H1 (cell line): ENCODE measurements around the gene PIP5K1B. TPM values are rescaled to one million over a fixed set of nuclear protein-coding genes. Genes with fewer than 3 reads are reported as not detected.

Experiments
- CTCF ChIA-PET: fragments of 300-600 bp; sonication (Branson Sonifier 250); formaldehyde crosslinking; loops from one replicate; lab custom pipeline; 2021; ENCODE audit not compliant: partially characterized antibody; lab: Charles Lee
- POLR2A ChIA-PET: fragments of 300-600 bp; sonication (Branson Sonifier 250); formaldehyde crosslinking; loops from one replicate; lab custom pipeline; 2021; ENCODE audit warnings: inconsistent platforms; ENCODE audit not compliant: partially characterized antibody; lab: Charles Lee
- DNase-seq, 2 experiments: peaks; one replicate each; pipeline versions ENCODE4 v3.0.0 to v3.0.0-alpha.2; 2010 to 2022; ENCODE audit warnings: low spot score in 2 of 2, low read depth in 1 of 2, mixed read lengths in 1 of 2
- FAIRE-seq: peaks from 2 replicates; lab custom pipeline; 2011; peaks lifted over from hg19 to GRCh38; lab: Jason Lieb, UNC
- H2AFZ ChIP-seq: 2 replicates; pipeline ENCODE4 v1.8.1; 2012; ENCODE audit warnings: low read length, inconsistent platforms
- H2AK5ac ChIP-seq: 2 replicates; pipeline ENCODE4 v1.6.1; 2013; ENCODE audit warnings: low read depth, low read length
- H2BK120ac ChIP-seq: replicated peaks from 2 replicates; pipeline ENCODE3; 2013; ENCODE audit warnings: low read depth, low read length, inconsistent platforms
- H2BK12ac ChIP-seq: 2 replicates; pipeline ENCODE4 v1.6.1; 2013; ENCODE audit warnings: low read depth, low read length
- H2BK15ac ChIP-seq: 2 replicates; pipeline ENCODE4 v1.6.1; 2013; ENCODE audit warnings: low read length
- H2BK20ac ChIP-seq: 2 replicates; pipeline ENCODE4 v1.6.1; 2013; ENCODE audit warnings: low read length
- H2BK5ac ChIP-seq: 2 replicates; pipeline ENCODE4 v1.6.1; 2013; ENCODE audit warnings: low read depth, low read length
- H3K14ac ChIP-seq: 2 replicates; pipeline ENCODE4 v1.6.1; 2013; ENCODE audit warnings: inconsistent platforms; ENCODE audit not compliant: insufficient read length
- H3K18ac ChIP-seq: 2 replicates; pipeline ENCODE4 v1.6.1; 2013; ENCODE audit warnings: low read length; ENCODE audit errors: extremely low read depth
- H3K23ac ChIP-seq: 2 replicates; pipeline ENCODE4 v1.6.1; 2013; ENCODE audit warnings: inconsistent platforms; ENCODE audit not compliant: insufficient read length
- H3K23me2 ChIP-seq: 2 replicates; pipeline ENCODE4 v1.6.1; 2013; ENCODE audit warnings: low read depth, low read length
- H3K27ac ChIP-seq: 2 replicates; pipeline ENCODE4 v1.6.1; 2011; ENCODE audit warnings: low read depth, low read length, inconsistent platforms
- H3K27me3 ChIP-seq, 4 experiments: replicated peaks in 1 of 4; 1 replicate in 1 of 4; 2 replicates in 3 of 4; pipeline versions ENCODE4 v1.6.1 to v1.8.1; 2011 to 2013; ENCODE audit warnings: low read length in 3 of 4, mild to moderate bottlenecking in 3 of 4, inconsistent platforms in 2 of 4, mixed read lengths in 2 of 4, moderate library complexity in 1 of 4; ENCODE audit not compliant: control insufficient read depth in 3 of 4, insufficient read depth in 3 of 4; ENCODE audit errors: extremely low read depth in 1 of 4
- H3K36me3 ChIP-seq, 4 experiments: 2 replicates each; pipeline versions ENCODE4 v1.6.1 to v1.8.1; 2011 to 2013; ENCODE audit warnings: mild to moderate bottlenecking in 4 of 4, low read length in 3 of 4, moderate library complexity in 2 of 4, control low read depth in 1 of 4, inconsistent platforms in 1 of 4; ENCODE audit not compliant: insufficient read depth in 4 of 4, control insufficient read depth in 2 of 4
- H3K4ac ChIP-seq: replicated peaks from 2 replicates; pipeline ENCODE3; 2013; ENCODE audit warnings: low read length, low read depth, mixed read lengths, inconsistent platforms; ENCODE audit not compliant: insufficient read length
- H3K4me1 ChIP-seq, 4 experiments: replicated peaks in 1 of 4; 1 replicate in 1 of 4; 2 replicates in 3 of 4; pipeline versions ENCODE4 v1.6.1 to v1.8.1; 2011 to 2013; ENCODE audit warnings: low read length in 3 of 4, inconsistent platforms in 2 of 4, mixed read lengths in 1 of 4; ENCODE audit not compliant: insufficient read depth in 4 of 4, control insufficient read depth in 3 of 4
- H3K4me2 ChIP-seq, 2 experiments: 2 replicates each; pipeline versions ENCODE4 v1.6.1 to v1.8.1; 2011 to 2013; ENCODE audit warnings: low read depth in 2 of 2, low read length in 2 of 2, control low read depth in 1 of 2, inconsistent platforms in 1 of 2, mild to moderate bottlenecking in 1 of 2; ENCODE audit not compliant: insufficient read depth in 1 of 2
- H3K4me3 ChIP-seq, 4 experiments: fragments of 200-600, 300-600 bp in 1 of 4; sonication (generic), shearing (Covaris generic), sonication (Bioruptor Twin) in 1 of 4; 2 replicates each; pipeline versions ENCODE4 v1.5.1 to v1.8.1; 2011 to 2016; ENCODE audit warnings: low read length in 4 of 4, low read depth in 3 of 4, control low read depth in 2 of 4, inconsistent platforms in 2 of 4, mild to moderate bottlenecking in 2 of 4, mixed read lengths in 1 of 4, moderate library complexity in 1 of 4; ENCODE audit not compliant: insufficient read depth in 2 of 4; ENCODE audit errors: extremely low read depth in 1 of 4
- H3K56ac ChIP-seq: replicated peaks from 2 replicates; pipeline ENCODE3; 2013; ENCODE audit warnings: low read depth, mild to moderate bottlenecking, mixed read lengths, low read length, inconsistent platforms; ENCODE audit not compliant: insufficient read length
- H3K79me1 ChIP-seq: 2 replicates; pipeline ENCODE4 v1.6.1; 2013; ENCODE audit warnings: low read depth, low read length, control low read depth
- H3K79me2 ChIP-seq, 2 experiments: 2 replicates each; pipeline versions ENCODE4 v1.6.1 to v1.8.1; 2012 to 2013; ENCODE audit warnings: low read length in 2 of 2, mild to moderate bottlenecking in 2 of 2, inconsistent platforms in 1 of 2; ENCODE audit not compliant: insufficient read depth in 2 of 2, control insufficient read depth in 1 of 2
- H3K9ac ChIP-seq, 4 experiments: replicated peaks in 1 of 4; 1 replicate in 1 of 4; 2 replicates in 3 of 4; pipeline versions ENCODE4 v1.6.1 to v1.8.1; 2011 to 2013; ENCODE audit warnings: low read depth in 3 of 4, low read length in 3 of 4, control low read depth in 2 of 4, mild to moderate bottlenecking in 2 of 4, moderate library complexity in 2 of 4, inconsistent platforms in 1 of 4; ENCODE audit errors: extremely low read depth in 1 of 4
- H3K9me3 ChIP-seq, 2 experiments: 2 replicates each; pipeline versions ENCODE4 v1.6.1 to v1.8.1; 2012 to 2013; ENCODE audit warnings: mild to moderate bottlenecking in 2 of 2, moderate library complexity in 2 of 2, control low read depth in 1 of 2, inconsistent platforms in 1 of 2, low read depth in 1 of 2, low read length in 1 of 2, mixed read lengths in 1 of 2; ENCODE audit not compliant: insufficient read depth in 2 of 2
- H4K20me1 ChIP-seq, 2 experiments: replicated peaks in 1 of 2; 2 replicates each; pipeline versions ENCODE3 to v1.8.1; 2011 to 2013; ENCODE audit warnings: inconsistent platforms in 2 of 2, low read length in 2 of 2, mild to moderate bottlenecking in 1 of 2; ENCODE audit not compliant: insufficient read depth in 2 of 2, control insufficient read depth in 1 of 2
- H4K5ac ChIP-seq: 2 replicates; pipeline ENCODE4 v1.6.1; 2013; ENCODE audit warnings: low read length, low read depth, mixed read lengths, inconsistent platforms; ENCODE audit not compliant: insufficient read length
- H4K8ac ChIP-seq: 2 replicates; pipeline ENCODE4 v1.8.0; 2013; ENCODE audit warnings: mild to moderate bottlenecking, moderate library complexity, low read length, inconsistent platforms; ENCODE audit not compliant: insufficient read depth; ENCODE audit errors: extremely low read depth
- H4K91ac ChIP-seq: replicated peaks from 2 replicates; pipeline ENCODE3; 2013; ENCODE audit warnings: low read length, mixed read lengths, inconsistent platforms; ENCODE audit not compliant: insufficient read length
- KDM5A ChIP-seq: fragments of 200-600 bp; IDR thresholded peaks from 2 replicates; pipeline ENCODE4 v1.7.1; 2012; ENCODE audit warnings: mild to moderate bottlenecking, low read length, inconsistent platforms, mixed read lengths
- SIN3A ChIP-seq, 2 experiments: IDR thresholded peaks in 1 of 2; conservative IDR thresholded peaks in 1 of 2; 2 replicates each; pipeline ENCODE4 v1.6.1; 2011 to 2012; ENCODE audit warnings: low read length in 2 of 2, improper control_type of control experiment in 1 of 2, low read depth in 1 of 2, mild to moderate bottlenecking in 1 of 2
- TBP ChIP-seq: IDR thresholded peaks from 2 replicates; pipeline ENCODE4 v1.6.1; 2011; ENCODE audit warnings: low read depth, low read length, improper control_type of control experiment
- WGBS, 2 experiments: shearing (Covaris generic) in 1 of 2; methylation state at CpG; one replicate each; pipeline versions ENCODE4 v1.1.6 to v1.1.7; 2013 to 2015; ENCODE audit warnings: low lambda C conversion rate in 2 of 2, mixed read lengths in 2 of 2, inconsistent platforms in 1 of 2, low coverage in 1 of 2, missing lambda C conversion rate in 1 of 2; ENCODE audit not compliant: insufficient replicate concordance in 2 of 2, insufficient coverage in 1 of 2, insufficient read length in 1 of 2; ENCODE audit errors: extremely low coverage in 1 of 2, missing lambda C conversion rate in 1 of 2; 5-methylcytosine and 5-hydroxymethylcytosine counted together
- polyA plus RNA-seq, 7 experiments: library from polyadenylated mRNA; depleted of rRNA in 3 of 7; stranded (reverse) in 5 of 7; unstranded in 2 of 7; fragments of >200 nt in 5 of 7; fragments of 200-250 nt in 2 of 7; gene quantifications; 1 replicate in 5 of 7; 2 replicates in 1 of 7; 4 replicates in 1 of 7; pipeline versions ENCODE4 v1.2.1 to v1.2.3, GENCODE V29; 2011 to 2013; ENCODE audit warnings: missing spikeins in 2 of 7, mixed read lengths in 2 of 7
- total RNA-seq: library from RNA; stranded (reverse); fragmentation: NEBNext Ultra II Directional; extraction: Animal tissue kit (Norgen Biotek cat#: 25700); gene quantifications from 2 replicates; pipeline ENCODE4 v1.2.1, GENCODE V29; 2021

Gene PIP5K1B
- total and polyA plus RNA-seq, 2 of the 8 experiments (the other 6 are each of a cell fraction or from before 2014, with no cell fraction given) = 4.7 to 7.7 TPM

GRCh38 chr9:68749579-68750159 is 44.6 kb downstream of the PIP5K1B start:
- CTCF ChIA-PET = interaction anchor here (1.3 to 1.5 kb wide), 2 partner anchors 14 to 64 kb away, joined by 3 read pairs; no protein-coding TSS in a partner anchor
- no peaks in the 10 kb centered on the region for H3K79me2 ChIP-seq
- no peak overlapping the region for H3K56ac ChIP-seq
- H3K14ac ChIP-seq = no peak overlapping the region
- H3K9me3 ChIP-seq = no peaks in the 10 kb centered on the region
- H2BK5ac ChIP-seq = no peak overlapping the region
- H4K5ac ChIP-seq = no peak overlapping the region
- no peak overlapping the region for H2BK12ac ChIP-seq
- no peaks in the 10 kb centered on the region for H3K79me1 ChIP-seq
- no peak overlapping the region for H2AK5ac ChIP-seq
- H3K23ac ChIP-seq = no peak overlapping the region
- WGBS, 2 experiments = 79% methylated on average over 3 of the region's 3 CpGs; no CpG with 5 or more reads in 1 of the 2 experiments
- no peak overlapping the region for H2AFZ ChIP-seq
- no peak overlapping the region for H3K4ac ChIP-seq
- no peak overlapping the region for H2BK20ac ChIP-seq
- H3K4me2 ChIP-seq = no peak overlapping the region
- no peaks in the 10 kb centered on the region for H4K20me1 ChIP-seq
- H2BK120ac ChIP-seq = no peak overlapping the region
- no peaks in the 10 kb centered on the region for H3K23me2 ChIP-seq
- FAIRE-seq (peak; percentile 60), DNase-seq (no peak)
- no peak overlapping the region for H2BK15ac ChIP-seq
- peaks cover 0 to 7% (median 2%) of the 10 kb centered on the region in 4 experiments; a peak in 3 of 7 replicates for H3K4me1 ChIP-seq
- no peak overlapping the region for H3K4me3 ChIP-seq
- no peak overlapping the region for H3K27ac ChIP-seq
- POLR2A ChIA-PET = no interaction called here
- no peaks in the 10 kb centered on the region for H3K27me3 ChIP-seq
- H3K36me3 ChIP-seq = no peaks in the 10 kb centered on the region
- H4K91ac ChIP-seq = no peak overlapping the region
- no peak overlapping the region for H3K9ac ChIP-seq
- no peak overlapping the region for H3K18ac ChIP-seq
- no peak overlapping the region for H4K8ac ChIP-seq
- TF ChIP-seq KDM5A = no peak
- no peak for TF ChIP-seq TBP
- TF ChIP-seq SIN3A (conservative IDR thresholded peaks at IDR 0.05 in 1 of 2, IDR thresholded peaks at IDR 0.05 in 1 of 2; ENCODE audit: low read depth in 1 of 2, low read length in 2 of 2) = no peak
